ENCODE data around the gene CCS.

The CCS gene

DNA sequence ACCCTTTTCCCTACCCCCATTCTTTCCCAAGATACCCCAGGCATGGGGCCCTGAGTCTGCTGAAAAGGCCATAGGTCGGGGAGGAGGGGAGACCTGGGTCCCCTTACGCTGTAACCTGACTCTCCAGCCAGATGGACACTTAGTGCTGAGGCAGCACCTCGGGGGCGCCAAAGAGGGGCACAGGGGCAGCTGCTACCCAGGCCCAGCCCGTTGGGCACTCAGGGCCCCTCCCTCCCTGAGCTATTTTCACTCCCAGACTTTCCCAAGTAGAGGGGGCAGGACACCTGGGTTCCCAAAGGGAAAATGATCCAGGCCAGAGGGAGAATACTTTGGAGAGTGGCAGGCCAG, 45.3 kb upstream of the CCS start:
- no peak overlapping the region for H3K4me3 ChIP-seq (ENCODE audit: low read length)
- no peak for DNase-seq (ENCODE audit: low read depth)
- TF ChIP-seq, protein P1, sequence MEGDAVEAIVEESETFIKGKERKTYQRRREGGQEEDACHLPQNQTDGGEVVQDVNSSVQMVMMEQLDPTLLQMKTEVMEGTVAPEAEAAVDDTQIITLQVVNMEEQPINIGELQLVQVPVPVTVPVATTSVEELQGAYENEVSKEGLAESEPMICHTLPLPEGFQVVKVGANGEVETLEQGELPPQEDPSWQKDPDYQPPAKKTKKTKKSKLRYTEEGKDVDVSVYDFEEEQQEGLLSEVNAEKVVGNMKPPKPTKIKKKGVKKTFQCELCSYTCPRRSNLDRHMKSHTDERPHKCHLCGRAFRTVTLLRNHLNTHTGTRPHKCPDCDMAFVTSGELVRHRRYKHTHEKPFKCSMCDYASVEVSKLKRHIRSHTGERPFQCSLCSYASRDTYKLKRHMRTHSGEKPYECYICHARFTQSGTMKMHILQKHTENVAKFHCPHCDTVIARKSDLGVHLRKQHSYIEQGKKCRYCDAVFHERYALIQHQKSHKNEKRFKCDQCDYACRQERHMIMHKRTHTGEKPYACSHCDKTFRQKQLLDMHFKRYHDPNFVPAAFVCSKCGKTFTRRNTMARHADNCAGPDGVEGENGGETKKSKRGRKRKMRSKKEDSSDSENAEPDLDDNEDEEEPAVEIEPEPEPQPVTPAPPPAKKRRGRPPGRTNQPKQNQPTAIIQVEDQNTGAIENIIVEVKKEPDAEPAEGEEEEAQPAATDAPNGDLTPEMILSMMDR (IDR thresholded peaks at IDR 0.05; ENCODE audit: insufficient read depth, low read depth, low read length, missing control alignments), result no peak

DNA sequence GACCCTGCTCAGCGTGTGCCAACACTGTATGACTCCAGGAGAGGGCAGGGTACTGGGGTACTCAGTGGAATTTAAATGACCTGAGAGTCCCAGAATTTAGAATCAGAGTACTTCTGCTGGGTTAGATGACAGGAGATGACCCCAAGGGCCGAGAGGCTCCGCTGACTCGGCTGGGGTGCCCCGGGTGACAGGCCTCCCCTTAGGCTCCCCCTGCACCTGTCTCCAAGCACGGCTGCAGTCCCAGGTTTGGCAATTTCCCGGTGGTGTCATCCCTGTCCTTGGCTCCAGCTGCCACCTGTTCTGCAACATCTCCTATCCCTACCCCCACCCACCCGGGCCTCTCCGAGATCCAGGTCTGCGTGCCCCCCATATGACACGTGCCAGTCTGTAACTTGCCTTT, 44.9 kb upstream of the CCS start:
- TF ChIP-seq, protein P1 (IDR thresholded peaks at IDR 0.05; ENCODE audit: insufficient read depth, low read depth, low read length, missing control alignments), result no peak
- no peak for DNase-seq (ENCODE audit: low read depth)
- H3K4me3 ChIP-seq (ENCODE audit: low read length), result no peak overlapping the region

DNA sequence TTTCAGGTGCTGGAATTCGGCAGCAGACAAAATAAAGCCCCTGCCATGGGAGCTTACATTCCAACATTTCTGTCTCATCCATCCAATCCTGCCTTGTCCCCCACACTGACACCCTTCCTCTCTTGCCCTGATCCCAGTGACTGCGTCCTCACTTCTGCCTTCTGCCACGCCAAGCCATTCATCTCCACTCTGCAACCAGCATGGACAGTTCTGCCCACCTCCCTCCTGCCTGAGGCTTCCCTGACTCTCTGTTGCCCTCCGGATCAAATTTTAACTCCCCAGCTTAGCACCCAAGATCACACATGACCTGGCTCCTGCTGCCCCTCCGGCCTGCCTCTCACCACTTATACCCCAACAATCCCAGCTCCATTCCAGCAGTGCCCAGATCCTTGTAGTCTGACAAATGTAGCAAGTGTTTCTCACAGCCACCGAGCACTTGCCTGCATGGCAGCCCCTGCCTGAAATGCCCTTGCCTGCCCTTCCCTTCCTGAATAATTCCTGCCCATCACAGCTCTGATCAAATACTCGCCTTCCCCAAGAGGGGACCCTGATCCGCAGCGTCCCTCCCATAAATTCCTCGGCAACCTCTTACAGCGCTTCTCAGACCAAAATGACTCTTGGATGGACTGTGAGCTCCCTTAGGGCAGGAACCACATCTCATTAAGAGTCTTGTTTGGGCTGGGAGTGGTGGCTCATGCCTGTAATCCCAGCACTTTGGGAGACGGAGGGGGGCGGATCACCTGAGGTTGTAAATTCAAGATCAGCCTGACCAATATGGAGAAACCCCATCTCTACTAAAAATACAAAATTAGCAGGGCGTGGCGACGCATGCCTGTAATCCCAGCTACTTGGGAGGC, 44.0 kb upstream of the CCS start:
- TF ChIP-seq, protein P1 (IDR thresholded peaks at IDR 0.05; ENCODE audit: insufficient read depth, low read depth, low read length, missing control alignments), result no peak
- no peak overlapping the region for H3K4me3 ChIP-seq (ENCODE audit: low read length)
- DNase-seq (ENCODE audit: low read depth), result no peak

DNA sequence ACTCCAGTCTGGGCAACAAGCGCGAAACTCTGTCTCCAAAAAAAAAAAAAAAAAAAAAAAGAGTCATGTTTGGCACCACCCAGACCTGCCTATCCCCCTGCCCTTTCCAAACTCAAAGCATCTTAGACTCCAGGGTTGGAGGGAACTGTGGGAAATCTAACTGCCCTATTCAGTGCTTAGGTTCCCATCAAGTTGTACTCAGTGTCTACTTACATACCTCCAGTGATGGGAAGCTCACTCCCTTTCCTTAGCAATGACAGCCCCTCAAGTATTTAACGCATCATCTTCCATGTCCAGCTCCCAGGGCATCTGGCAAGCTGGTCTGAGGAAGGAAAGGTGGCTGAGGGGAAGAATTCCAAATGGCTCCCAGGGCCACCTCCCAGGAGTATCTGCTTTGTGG, 43.3 kb upstream of the CCS start:
- DNase-seq (ENCODE audit: low read depth), result no peak
- no peak overlapping the region for H3K4me3 ChIP-seq (ENCODE audit: low read length)
- TF ChIP-seq, protein P1 (IDR thresholded peaks at IDR 0.05; ENCODE audit: insufficient read depth, low read depth, low read length, missing control alignments), result no peak

DNA sequence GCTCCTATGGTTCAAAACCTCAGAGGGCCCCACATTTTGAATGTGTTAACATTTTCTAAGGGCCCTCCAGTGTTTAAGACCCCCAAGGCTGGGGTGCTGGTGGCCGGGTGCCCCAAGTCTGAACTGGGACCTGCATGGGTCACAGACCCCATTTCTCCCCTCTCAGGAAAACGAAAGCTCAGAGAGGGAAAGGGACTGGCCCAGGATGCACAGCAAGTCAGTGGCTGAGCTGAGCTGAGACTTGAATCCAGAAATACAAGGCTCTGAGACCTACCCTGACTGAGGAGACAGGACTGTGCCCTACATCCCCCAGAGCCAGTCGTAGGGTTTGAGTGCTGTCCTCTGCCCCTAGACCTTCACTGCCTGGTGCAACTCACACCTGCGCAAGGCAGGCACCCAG, 42.1 kb upstream of the CCS start:
- DNase-seq (ENCODE audit: low read depth), result no peak
- TF ChIP-seq, protein P1 (IDR thresholded peaks at IDR 0.05; ENCODE audit: insufficient read depth, low read depth, low read length, missing control alignments), result no peak
- no peak overlapping the region for H3K4me3 ChIP-seq (ENCODE audit: low read length)

DNA sequence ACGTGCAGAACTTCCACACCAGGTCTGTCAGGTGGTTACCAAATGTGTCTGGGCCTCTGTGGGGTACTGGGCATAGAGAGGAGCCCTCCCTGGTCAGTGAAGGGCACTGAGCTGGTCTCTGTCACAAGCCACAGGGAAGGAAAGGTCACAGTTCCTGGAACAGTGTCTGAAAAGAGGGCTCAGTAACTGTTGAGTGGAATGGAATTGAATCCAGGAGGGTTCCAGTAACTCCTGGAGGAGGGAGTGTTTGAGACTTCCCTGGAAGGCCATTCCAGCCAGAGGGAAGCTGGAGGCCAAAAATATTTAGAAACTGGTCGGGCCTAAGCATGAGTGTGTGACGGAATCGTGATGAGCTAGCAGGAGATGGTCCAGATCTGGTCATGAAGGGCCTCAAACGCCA, 38.4 kb upstream of the CCS start:
- no peak for DNase-seq (ENCODE audit: low read depth)
- TF ChIP-seq, protein P1 (IDR thresholded peaks at IDR 0.05; ENCODE audit: insufficient read depth, low read depth, low read length, missing control alignments), result no peak
- no peak overlapping the region for H3K4me3 ChIP-seq (ENCODE audit: low read length)

DNA sequence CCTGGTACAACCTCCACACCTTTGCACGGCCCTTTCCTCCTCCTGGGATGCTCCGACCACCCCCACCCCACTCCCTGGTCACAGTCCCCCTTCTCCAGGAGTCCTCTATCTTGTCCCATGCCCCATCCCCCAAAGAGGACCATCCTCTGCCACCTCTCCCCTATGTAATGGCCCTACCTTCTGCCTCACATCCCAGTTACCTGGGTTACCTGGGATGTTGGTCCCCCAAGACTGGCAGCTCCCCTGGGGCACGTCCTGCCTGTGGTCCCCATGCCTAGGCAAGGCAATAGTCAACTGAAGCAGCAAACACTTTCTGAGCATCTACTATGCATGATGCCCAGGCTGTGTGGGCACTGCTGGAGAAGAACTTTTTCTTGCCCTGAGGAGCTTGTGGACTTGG, 37.6 kb upstream of the CCS start:
- H3K4me3 ChIP-seq (ENCODE audit: low read length), result no peak overlapping the region
- TF ChIP-seq, protein P1 (IDR thresholded peaks at IDR 0.05; ENCODE audit: insufficient read depth, low read depth, low read length, missing control alignments), result no peak
- DNase-seq (ENCODE audit: low read depth), result no peak

All from epithelial cell of esophagus (primary cell).